SKM-1 treated with dmso at 0.1 percent for 144 hours (cell line): ENCODE measurements around the gene NTHL1.

Experiments
- DNase-seq: peaks from one replicate; lab custom pipeline; 2025; ENCODE audit not compliant: unreplicated experiment; lab: John Stamatoyannopoulos, UW

Gene NTHL1

GRCh38 chr16:2031081-2031577 is 16.5 kb downstream of the NTHL1 start:
- no peak for DNase-seq

GRCh38 chr16:2030036-2030435 is 17.6 kb downstream of the NTHL1 start:
- no peak for DNase-seq

- DNase-seq = no peak
These were observed 18.3 kb downstream of the NTHL1 start for GRCh38 chr16:2029350-2029749.

- DNase-seq = no peak
These were observed 18.9 kb downstream of the NTHL1 start for GRCh38 chr16:2028620-2029220.

- no peak for DNase-seq
These were observed 19.5 kb downstream of the NTHL1 start for GRCh38 chr16:2028146-2028545.

GRCh38 chr16:2027024-2028010 is 20.3 kb downstream of the NTHL1 start:
- no peak for DNase-seq

- DNase-seq = no peak
These were observed 21.1 kb downstream of the NTHL1 start, which contains the start of gene NHERF2 for GRCh38 chr16:2026461-2027023. TSS of gene NHERF2 (plus strand) at chr16:2026902. CDS start at chr16:2027006, 104 bp downstream.

- no peak for DNase-seq
These were observed 21.7 kb downstream of the NTHL1 start for GRCh38 chr16:2025878-2026460.

GRCh38 chr16:2025251-2025650 is 22.4 kb downstream of the NTHL1 start:
- no peak for DNase-seq

- no peak for DNase-seq
These were observed 23.6 kb downstream of the NTHL1 start for GRCh38 chr16:2024032-2024420.

GRCh38 chr16:2023092-2024031 is 24.3 kb downstream of the NTHL1 start:
- DNase-seq = peak; percentile 69

- DNase-seq = peak; percentile 19
These were observed 24.9 kb downstream of the NTHL1 start for GRCh38 chr16:2022723-2023091.

- DNase-seq = peak; percentile 19
These were observed 27.5 kb downstream of the NTHL1 start for GRCh38 chr16:2019921-2020831.

GRCh38 chr16:2019518-2019920 is 28.1 kb downstream of the NTHL1 start, which contains the start of gene NPW:
TSS of gene NPW (plus strand) at chr16:2019785.
- DNase-seq = no peak

- peak; percentile 2 for DNase-seq
These were observed 31.2 kb downstream of the NTHL1 start for GRCh38 chr16:2016407-2016922.

GRCh38 chr16:2015947-2016208 is 31.8 kb downstream of the NTHL1 start:
- no peak for DNase-seq

- DNase-seq = peak; percentile 26
These were observed 32.3 kb downstream of the NTHL1 start for GRCh38 chr16:2015117-2015946.

- no peak for DNase-seq
These were observed 34.1 kb downstream of the NTHL1 start for GRCh38 chr16:2013527-2013926.
